A549 treated with dexamethasone at 1 μM for 4 hours (cell line): ENCODE data around the gene DSC3. TPM values are rescaled to one million over a fixed set of nuclear protein-coding genes. Genes with fewer than 3 reads are reported as not detected.

Experiments used
- total RNA-seq: library from RNA; stranded (reverse); fragments of 200-300 nt; extraction: Qiagen RNA extraction; gene quantifications from 5 replicates; pipeline ENCODE4 v1.2.3, GENCODE V29; 2022

Gene DSC3
- 1.4 to 2.0 TPM (median 1.7 TPM) in 5 replicates for total RNA-seq

GRCh38 chr18:31042406-31043181, at the start of gene DSC3:
TSS of gene DSC3 (minus strand) at chr18:31042742. CDS start at chr18:31042660, 82 bp downstream.

Other genes starting within 250 kb of the DSC3 start
- gene DSC2, start 59.7 kb upstream of the DSC3 start, total RNA-seq: 0.64 to 1.1 TPM (median 1.0 TPM) in 5 replicates
- not detected in 5 replicates for gene DSC1, start 120.1 kb upstream of the DSC3 start, total RNA-seq